ENCODE results near the gene TUBGCP3. TPM values are rescaled to one million over a fixed set of nuclear protein-coding genes. Genes with fewer than 3 reads are reported as not detected.

The TUBGCP3 gene
- total RNA-seq, 1 experiment from 2014 or later = 51.1 TPM

GRCh38 chr13:112574834-112575613 is 12.9 kb downstream of the TUBGCP3 start:
- Histone ChIP-seq H3K4me1 (no peaks in the 10 kb centered on the region), H3K36me3 (ENCODE audit: control insufficient read depth, insufficient read depth, low read length) (no peaks in the 10 kb centered on the region), H3K9me3 (no peaks in the 10 kb centered on the region; the same call in 1 of the 2 replicates), H3K27me3 (replicated peaks; ENCODE audit: control insufficient read depth, insufficient read depth, low read length) (no peaks in the 10 kb centered on the region), H3K4me3 (ENCODE audit: low read depth, low read length) (no peak overlapping the region)
- intact Hi-C loops (cut with micrococcal nuclease; ENCODE audit: unreplicated experiment) = no loop called here
- BruUV-seq (replicated peaks) = no TSS peak
- POLR2A ChIA-PET = no interaction called here
- TF ChIP-seq CTCF (IDR thresholded peaks at IDR 0.05; ENCODE audit: insufficient read depth in 1 of 2, low read depth in 1 of 2, low read length in 1 of 2, severe bottlenecking in 1 of 2, unreplicated experiment in 1 of 2) = no peak
- no peak for DNase-seq
- Mint-ChIP-seq H3K9me3 (ENCODE audit: unreplicated experiment) (peaks cover 8% of the 10 kb centered on the region), H3K4me1 (ENCODE audit: low read depth, unreplicated experiment) (peaks cover 16% of the 10 kb centered on the region), H3K27me3 (ENCODE audit: insufficient read depth, unreplicated experiment) (no peaks in the 10 kb centered on the region), H3K36me3 (ENCODE audit: insufficient read depth, unreplicated experiment) (peaks cover 21% of the 10 kb centered on the region), H3K4me3 (ENCODE audit: unreplicated experiment) (no peak overlapping the region), H3K27ac (ENCODE audit: unreplicated experiment) (no peak overlapping the region)
- CTCF ChIA-PET = interaction anchor here (0.8 kb wide), 1 partner anchor 376 kb away, joined by 3 read pairs; no protein-coding TSS in a partner anchor

GRCh38 chr13:112574416-112574815 is 13.5 kb downstream of the TUBGCP3 start:
- no peaks in the 10 kb centered on the region for H3K36me3 ChIP-seq (ENCODE audit: control insufficient read depth, insufficient read depth, low read length)
- Mint-ChIP-seq H3K9me3 (ENCODE audit: unreplicated experiment) (peaks cover 8% of the 10 kb centered on the region), H3K4me1 (ENCODE audit: low read depth, unreplicated experiment) (peaks cover 16% of the 10 kb centered on the region), H3K36me3 (ENCODE audit: insufficient read depth, unreplicated experiment) (peaks cover 21% of the 10 kb centered on the region), H3K27me3 (ENCODE audit: insufficient read depth, unreplicated experiment) (no peaks in the 10 kb centered on the region), H3K27ac (ENCODE audit: unreplicated experiment) (no peak overlapping the region), H3K4me3 (ENCODE audit: unreplicated experiment) (no peak overlapping the region)
- no peak for TF ChIP-seq CTCF (IDR thresholded peaks at IDR 0.05; ENCODE audit: insufficient read depth in 1 of 2, low read depth in 1 of 2, low read length in 1 of 2, severe bottlenecking in 1 of 2, unreplicated experiment in 1 of 2)
- POLR2A ChIA-PET = no interaction called here
- CTCF ChIA-PET = interaction anchor here (0.7 kb wide), 1 partner anchor 13 kb away, joined by 5 read pairs; no protein-coding TSS in a partner anchor
- H3K27me3 ChIP-seq (replicated peaks; ENCODE audit: control insufficient read depth, insufficient read depth, low read length) = no peaks in the 10 kb centered on the region
- no peak for DNase-seq
- no peaks in the 10 kb centered on the region for H3K4me1 ChIP-seq
- intact Hi-C loops (cut with micrococcal nuclease; ENCODE audit: unreplicated experiment) = no loop called here
- H3K9me3 ChIP-seq = no peaks in the 10 kb centered on the region; the same call in 1 of the 2 replicates
- BruUV-seq (replicated peaks) = no TSS peak
- no peak overlapping the region for H3K4me3 ChIP-seq (ENCODE audit: low read depth, low read length)

GRCh38 chr13:112573710-112574109 is 14.2 kb downstream of the TUBGCP3 start:
- no peaks in the 10 kb centered on the region; the same call in 1 of the 2 replicates for H3K9me3 ChIP-seq
- no peaks in the 10 kb centered on the region for H3K36me3 ChIP-seq (ENCODE audit: control insufficient read depth, insufficient read depth, low read length)
- peaks cover 16% of the 10 kb centered on the region for H3K4me1 Mint-ChIP-seq (ENCODE audit: low read depth, unreplicated experiment)
- no TSS peak for BruUV-seq (replicated peaks)
- no peaks in the 10 kb centered on the region for H3K27me3 ChIP-seq (replicated peaks; ENCODE audit: control insufficient read depth, insufficient read depth, low read length)
- H3K36me3 Mint-ChIP-seq (ENCODE audit: insufficient read depth, unreplicated experiment) = peaks cover 14% of the 10 kb centered on the region
- no peak overlapping the region for H3K4me3 ChIP-seq (ENCODE audit: low read depth, low read length)
- H3K4me1 ChIP-seq = no peaks in the 10 kb centered on the region
- no peak for DNase-seq
- intact Hi-C loops (cut with micrococcal nuclease; ENCODE audit: unreplicated experiment) = no loop called here
- TF ChIP-seq CTCF (IDR thresholded peaks at IDR 0.05; ENCODE audit: insufficient read depth in 1 of 2, low read depth in 1 of 2, low read length in 1 of 2, severe bottlenecking in 1 of 2, unreplicated experiment in 1 of 2) = no peak
- H3K4me3 Mint-ChIP-seq (ENCODE audit: unreplicated experiment) = no peak overlapping the region
- peaks cover 5% of the 10 kb centered on the region for H3K9me3 Mint-ChIP-seq (ENCODE audit: unreplicated experiment)
- no peaks in the 10 kb centered on the region for H3K27me3 Mint-ChIP-seq (ENCODE audit: insufficient read depth, unreplicated experiment)
- POLR2A ChIA-PET = no interaction called here
- no peak overlapping the region for H3K27ac Mint-ChIP-seq (ENCODE audit: unreplicated experiment)
- CTCF ChIA-PET = interaction anchor here (0.7 kb wide), 1 partner anchor 13 kb away, joined by 5 read pairs; no protein-coding TSS in a partner anchor

Measured in Caco-2 (cell line).